ENCODE data around the gene TMEM30B.
A peak's percentile ranks its signal among the peaks of the same experiment; 100 is the strongest.
"Not testable (repeated sequence)": the region's sequence is repeated elsewhere in the genome, so short reads cannot be mapped to it uniquely, and the experiment has no call there.

Gene TMEM30B

DNA sequence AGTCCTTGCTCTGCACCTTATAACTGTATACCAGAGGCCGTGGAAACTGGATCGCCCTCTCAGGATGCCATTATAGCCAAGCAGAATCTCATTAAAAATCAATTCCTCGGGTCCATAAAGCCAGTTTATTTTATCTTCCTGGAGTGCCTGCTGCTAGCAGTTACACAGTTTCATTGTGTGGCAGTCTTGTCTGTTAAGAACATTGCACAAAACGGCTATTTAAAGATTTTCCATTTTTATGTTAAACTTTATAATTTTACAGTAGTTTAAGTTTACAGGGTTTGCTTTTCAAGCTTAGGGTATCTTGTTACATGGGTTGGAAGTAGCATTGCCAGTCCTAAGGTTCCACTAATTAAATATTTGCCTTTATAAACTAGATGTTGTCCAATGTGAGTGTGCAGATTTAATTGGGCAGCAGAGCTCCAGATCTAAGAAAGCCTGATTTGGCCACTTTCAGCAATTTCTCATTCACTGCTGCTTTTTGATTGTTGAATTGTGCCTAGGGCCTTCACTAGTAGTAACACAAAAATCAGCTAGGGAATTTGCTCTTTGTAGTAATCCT, 17.0 kb downstream of the TMEM30B start:
- DNase-seq, result no peak

DNA sequence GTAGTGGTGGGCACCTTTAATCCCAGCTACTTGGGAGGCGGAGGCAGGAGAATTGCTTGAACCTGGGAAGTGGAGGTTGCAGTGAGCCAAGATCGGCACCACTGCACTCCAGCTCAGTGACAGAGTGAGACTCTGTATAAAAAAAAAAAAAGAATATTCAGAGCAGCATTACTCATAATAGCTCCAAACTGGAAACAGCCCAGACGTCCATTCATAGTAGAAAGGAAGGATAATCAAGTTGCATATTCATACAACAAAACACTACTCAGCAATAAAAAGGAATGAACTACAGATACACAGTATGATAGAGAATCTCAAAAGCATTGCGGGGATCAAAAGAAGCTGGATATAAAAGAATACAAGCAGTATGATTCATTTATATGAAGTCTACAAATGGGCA, 19.1 kb downstream of the TMEM30B start:
- DNase-seq, result no peak

DNA sequence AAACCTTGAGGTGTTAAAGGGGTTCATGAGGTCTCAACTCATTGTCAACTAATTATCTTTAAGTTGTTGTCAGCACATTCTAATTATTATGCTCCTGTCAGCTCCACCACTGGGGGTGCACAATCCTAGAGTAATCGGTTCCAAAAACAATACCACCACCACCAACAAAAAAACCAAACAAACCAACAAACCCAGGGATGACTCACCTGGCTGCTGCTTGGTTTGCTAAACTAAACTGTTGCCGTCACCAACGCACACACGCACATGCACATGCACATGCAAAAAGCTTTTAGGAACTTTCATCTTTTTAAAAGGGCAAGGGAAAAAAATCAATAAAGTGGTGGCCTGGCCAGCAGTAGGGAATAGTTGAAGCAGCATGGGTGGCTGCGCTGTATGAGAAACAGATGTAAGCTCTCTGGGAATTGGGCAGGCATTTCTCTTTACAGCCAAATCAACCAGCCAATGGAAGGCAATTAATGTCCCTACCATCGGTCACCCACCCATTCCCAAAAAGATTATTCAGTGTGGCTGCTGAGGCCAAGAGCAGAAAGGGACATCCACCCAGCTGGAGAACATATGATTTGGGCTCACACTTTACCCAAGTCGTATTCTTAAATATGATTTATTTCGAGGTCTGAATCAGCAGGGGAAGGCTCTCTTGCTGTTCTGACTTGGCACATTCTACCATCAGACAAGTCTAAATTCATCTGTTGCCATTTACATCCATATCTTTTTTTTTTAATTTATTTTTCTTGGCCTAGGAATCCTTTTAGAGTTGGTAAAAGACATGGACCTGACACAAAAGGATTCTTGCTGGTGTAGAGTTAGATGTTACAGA, 20.0 kb downstream of the TMEM30B start:
- peak; percentile 42 for DNase-seq

DNA sequence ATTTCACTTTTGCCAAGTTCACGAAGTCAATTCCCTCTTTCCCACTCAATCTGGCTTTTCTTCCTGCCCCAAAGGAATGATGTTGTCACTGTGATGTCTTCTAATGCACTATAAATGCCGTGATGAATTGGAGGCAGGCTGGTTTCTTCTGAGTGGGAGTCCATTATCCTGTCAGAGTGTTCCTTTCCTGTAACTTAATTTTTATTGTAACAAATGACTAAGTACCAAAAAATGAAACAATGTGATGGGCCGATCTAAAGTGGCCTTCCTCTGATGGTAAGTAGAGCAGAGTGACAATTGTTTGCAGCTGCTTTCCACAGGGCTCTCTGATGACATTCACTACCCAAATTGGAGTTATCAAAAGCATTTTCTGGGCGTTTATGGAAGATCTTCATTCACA, 22.2 kb downstream of the TMEM30B start:
- no peak for DNase-seq

DNA sequence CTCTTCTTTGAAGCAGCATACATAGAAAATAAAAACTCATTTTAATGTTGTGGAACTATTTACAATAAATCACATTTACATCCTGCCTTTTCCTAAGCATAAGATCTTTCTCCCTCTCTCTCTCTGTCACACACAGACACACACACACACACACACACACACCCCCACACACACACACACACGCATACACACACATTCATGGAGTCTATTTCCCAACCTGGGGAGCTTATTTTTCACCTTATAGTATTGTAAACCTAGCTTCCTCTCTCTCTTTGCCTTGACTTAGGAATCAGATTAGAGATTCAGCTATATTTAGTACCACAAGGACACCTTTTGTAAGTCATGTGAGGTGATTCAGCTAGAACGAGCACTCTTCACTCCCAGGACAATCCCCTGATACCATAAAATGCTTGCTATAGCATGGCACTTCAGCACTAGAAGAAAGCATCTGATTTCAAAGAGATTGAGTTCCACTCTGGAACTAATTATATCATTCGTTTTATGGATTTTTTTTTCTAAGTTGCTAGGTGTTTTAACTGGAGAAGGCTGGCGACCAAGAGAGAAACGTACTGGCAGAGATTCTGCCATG, 23.6 kb downstream of the TMEM30B start:
- peak; percentile 19 for DNase-seq

DNA sequence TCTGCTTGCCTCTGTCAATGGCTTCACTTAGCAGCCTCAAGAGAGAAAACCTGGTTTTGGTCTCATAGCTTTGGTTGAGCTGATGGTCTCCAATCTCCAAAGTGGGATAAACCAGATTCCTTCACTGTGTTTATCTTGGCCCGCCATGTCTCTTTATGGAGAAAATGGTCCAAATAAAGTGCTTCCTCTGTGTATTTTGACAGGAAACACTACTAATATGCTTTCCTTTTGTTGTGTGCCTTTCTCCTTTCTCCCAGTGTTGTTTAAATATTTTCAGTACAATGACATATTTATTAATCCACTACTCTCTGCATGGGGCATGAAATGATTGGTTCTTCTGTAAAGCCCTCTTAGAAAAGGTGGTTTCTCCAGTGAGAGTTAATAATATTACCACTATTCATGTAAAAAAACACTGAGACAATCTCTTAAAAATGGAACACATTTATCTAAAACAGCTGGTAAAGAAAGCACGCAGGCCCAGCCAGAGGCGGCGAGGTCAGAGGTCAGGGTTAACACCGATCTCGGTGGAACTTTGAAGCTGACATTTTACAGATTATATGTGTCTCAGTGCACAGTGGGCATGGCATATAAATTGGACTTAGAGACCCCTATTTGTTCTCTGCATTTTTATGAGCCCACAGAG, 24.2 kb downstream of the TMEM30B start:
- DNase-seq, result no peak

DNA sequence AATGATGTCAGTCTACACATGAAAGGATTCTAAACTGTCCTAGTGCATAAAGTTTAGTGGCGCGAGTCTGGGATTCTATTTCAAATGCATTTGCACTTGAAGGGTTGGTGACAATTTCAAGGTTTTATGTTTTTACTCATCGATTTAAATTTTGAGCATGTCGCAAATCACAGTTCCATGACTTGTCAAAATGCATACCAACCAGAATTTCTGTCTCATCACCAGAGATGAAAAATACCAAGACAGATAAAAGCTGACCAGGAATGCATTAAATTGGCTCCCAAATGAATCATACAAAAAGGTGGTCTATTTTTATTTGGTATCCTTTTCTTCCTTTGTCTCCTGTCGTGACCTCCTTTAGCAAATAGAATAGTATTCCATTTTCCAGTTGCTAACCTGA, 25.2 kb downstream of the TMEM30B start:
- DNase-seq, result no peak

DNA sequence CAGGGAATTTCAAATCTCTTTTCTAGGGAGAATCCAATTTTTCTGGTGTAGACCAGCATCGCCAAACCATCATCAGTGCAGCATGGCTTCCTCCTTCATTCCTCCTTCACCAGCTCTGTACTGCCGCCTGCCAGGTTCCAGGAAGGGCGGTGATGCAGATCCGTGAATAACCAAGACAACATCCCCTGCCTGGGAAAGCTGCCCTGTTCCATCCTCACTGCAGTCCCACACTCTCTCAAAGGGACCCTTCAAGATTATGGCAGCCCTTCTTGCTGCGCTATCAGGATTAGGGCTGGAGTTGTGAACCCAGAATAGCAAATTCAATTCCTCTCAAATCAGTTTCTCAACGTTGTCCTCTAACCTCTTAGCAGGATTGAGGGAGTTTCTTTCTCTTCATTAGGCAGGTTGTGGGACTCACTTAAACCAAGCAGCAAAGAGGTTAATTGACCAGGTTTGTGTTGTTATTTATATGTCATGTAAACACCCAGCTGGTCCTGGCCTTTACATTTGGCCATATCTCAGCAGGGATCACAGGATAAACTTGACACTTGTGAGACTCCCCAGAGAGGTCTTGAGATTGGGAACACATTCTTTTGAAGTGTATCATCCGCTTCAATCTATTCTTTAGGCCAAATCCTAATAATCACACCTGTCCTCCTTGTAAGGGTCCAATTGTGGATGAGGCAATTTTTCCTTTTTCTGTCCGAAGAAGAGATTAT, 26.2 kb downstream of the TMEM30B start:
- no peak for DNase-seq

DNA sequence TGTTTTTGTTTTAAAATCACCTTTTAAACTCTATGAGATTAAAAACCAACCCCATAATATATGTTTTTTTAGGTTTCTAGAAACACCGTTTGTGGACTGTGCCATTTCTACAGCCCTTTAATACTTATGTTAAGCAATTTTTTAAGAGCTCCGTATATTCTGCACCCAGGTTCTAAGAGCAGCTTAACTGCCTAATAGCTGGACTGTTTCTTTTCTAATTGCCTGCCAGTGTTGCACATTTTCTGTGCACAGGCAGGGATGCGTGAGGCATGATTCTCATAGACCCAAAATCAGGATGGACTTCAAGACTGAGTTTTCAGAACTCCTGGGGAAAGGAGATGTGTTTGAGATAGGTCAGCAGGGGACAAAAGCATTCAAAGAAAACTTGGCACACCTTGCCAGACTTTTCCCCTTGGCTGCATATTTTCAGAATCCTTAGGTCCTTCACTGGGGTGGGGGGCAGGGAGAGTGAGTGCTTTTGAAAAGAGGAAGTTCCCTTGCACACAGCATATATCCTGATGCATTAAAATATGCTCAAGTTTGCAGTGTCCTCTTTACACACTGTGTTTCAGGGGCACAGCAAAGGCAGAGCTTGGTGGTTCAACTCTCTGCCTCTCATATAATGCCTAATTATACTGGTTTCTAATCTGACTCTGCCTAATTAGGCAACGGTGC, 27.9 kb downstream of the TMEM30B start:
- DNase-seq, result no peak

DNA sequence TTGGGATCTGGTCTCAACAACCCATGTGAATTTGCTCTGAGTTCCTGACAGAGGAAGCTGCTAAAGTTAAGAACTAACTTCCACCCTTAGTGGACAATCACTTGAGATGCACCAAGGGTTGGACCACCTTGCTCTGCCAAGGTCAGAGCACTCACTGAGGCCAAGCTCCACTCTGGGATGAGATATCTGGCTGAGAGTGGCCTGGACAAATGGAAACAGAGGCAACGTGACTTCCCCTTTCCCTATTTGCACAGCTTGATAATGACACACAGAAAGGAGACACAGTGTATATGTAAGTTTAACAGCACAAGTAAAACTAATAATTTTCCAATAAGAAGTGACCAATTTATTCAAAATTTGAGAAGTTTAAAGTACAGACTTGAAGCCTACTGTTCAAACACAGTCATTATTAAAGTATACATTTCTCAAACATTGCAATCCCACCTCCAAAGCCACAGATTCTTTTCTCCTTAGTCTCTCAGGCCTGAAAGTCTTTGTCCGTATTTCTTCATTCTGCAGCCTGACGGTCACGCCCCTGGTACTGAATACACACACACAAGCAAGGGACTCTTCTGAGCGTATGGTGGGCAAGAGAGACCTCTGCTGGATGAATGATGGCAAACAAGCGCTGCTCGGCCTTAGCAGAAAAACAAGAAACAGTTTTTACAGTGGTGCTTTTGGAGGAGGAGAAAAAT, 28.6 kb downstream of the TMEM30B start:
- peak; percentile 86 for DNase-seq

DNA sequence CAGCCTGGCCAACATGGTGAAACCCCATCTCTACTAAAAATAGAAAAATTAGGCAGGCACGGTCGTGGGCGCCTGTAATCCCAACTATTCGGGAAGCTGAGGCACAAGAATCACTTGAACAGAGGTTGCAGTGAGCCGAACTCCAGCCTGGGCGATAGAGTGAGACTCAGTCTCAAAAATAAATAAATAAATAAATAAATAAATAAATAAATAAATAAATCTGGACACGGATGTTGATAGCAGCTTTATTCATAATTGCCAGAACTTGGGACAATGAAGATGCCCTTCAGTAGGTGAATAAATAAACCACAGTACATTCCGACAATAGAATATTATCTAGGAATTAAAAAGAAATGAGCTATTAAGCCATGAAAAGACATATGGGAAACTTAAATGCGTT, 31.1 kb downstream of the TMEM30B start:
- DNase-seq, result no peak

DNA sequence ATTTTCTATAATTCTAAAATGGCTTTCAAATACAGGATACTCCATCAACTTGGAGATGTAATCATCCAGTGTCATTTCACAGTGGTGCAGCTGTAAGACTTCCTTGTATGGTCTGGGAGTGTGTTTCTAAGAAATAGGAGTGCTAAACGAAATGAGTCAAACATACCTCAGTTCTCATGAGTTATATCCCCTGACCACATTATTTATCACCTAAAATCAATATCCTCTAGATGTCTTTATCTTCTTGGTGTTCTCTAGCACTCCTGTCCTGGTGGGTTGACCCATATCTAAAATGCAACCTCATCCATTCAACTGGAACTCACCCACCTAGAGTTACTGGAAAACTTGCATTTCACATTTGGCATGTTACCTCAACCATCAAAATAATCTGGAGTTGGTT, 33.2 kb downstream of the TMEM30B start:
- DNase-seq, result no peak

DNA sequence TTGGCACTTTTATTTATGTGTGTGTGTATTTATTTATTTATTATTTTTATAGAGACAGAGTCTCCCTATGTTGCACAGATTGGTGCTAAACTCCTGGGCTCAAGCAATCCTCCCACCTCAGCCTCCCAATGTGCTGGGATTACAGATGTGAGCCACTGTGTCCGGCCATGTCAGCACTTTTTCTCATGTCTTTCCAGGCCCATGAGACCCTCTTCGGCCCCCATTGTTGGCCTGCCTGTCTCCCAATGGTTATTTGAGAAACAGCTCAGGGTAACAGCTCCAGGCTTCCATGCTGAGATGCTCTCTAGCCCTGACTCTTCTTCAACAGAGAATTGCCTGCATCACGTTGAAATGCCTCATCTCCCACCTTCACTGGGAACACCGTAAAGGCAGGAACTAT, 34.4 kb downstream of the TMEM30B start:
- DNase-seq, result no peak

DNA sequence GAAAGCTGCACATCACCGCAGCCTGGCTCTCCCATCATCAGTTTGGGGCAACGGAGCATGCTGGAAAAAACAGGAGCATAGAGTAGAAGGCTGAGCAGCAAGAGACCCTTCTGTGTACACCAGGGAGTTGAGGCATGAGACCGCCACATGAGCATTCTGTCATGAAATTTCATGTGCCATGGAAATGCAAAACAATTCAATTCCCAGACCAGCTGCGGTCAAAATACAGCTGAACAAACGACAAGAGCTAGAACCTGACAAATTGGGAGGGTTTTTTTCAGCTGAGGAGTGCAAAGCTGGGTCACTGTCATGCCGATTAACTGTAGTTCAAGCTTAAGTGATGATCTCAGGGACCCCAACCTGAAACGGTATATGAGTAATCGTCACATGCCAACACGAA, 37.1 kb downstream of the TMEM30B start:
- DNase-seq, result no peak

DNA sequence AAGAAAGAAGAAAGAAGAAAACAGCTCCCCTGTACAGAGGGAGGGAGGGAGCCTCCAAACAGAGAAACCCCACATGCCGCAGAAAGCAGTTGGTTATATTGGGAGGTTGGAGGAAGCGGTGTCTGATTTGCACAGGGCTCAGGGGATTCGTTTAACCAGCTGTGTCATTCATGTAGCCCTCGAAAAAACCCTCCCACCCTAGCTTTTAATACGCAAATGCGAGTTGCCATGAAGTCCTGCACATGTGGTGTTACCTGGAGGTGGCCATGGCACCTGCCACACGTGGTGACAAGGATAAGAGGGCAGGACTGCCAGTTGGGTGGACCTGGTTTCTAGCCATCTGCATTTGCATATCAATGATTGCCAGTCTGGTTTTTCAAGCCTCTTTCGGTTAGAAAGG, 40.9 kb downstream of the TMEM30B start:
- no peak for DNase-seq

DNA sequence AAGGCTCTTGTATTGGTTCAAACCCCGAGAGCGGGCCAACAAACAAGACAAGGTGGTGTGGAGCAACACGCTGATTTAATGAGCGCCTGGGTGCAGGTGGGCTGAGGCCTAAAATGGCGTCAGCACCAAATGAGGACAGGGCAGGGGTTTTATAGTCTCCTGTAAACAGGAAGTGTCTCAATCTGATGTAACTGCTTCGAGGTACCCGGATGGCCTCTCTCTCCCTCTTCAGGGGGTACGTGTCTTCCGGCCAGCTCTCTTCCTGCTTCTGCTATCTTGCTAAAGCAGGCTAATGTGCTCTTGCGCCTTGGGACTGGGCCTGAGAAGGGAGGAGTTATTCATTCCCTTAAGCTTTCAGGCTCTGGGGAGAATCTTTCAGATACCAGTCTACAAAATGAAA, 41.9 kb downstream of the TMEM30B start:
- not testable (repeated sequence) for DNase-seq

DNA sequence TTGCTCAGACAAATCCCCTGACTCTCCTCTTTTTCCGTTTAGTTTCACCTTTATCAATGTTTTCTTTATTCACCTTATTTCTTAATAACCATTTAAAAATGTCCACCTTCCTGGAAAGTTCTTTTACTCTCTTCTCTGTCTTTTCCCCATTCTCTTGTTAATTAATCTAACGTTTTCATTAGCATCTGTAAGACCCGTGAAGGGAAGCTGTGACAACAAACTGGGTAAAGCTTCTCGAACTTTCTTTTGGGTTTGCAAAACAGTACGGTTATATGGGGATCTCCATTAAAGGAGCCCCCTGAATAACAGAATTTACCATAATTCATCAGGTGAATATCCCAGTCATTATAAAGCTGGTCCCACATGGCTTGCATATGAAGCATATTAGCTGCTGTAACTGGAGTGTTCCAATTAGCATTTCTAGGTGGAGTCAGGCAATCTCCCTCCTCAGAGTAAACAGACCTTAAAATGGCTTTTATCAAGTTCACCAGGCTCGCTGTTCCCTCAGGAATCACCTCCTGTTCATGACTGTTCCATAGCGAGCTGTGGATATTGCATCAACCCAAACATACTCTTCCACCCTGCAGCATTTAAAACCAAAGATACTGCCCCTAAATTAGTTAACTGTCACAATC, 42.4 kb downstream of the TMEM30B start:
- DNase-seq, result peak; percentile 14

DNA sequence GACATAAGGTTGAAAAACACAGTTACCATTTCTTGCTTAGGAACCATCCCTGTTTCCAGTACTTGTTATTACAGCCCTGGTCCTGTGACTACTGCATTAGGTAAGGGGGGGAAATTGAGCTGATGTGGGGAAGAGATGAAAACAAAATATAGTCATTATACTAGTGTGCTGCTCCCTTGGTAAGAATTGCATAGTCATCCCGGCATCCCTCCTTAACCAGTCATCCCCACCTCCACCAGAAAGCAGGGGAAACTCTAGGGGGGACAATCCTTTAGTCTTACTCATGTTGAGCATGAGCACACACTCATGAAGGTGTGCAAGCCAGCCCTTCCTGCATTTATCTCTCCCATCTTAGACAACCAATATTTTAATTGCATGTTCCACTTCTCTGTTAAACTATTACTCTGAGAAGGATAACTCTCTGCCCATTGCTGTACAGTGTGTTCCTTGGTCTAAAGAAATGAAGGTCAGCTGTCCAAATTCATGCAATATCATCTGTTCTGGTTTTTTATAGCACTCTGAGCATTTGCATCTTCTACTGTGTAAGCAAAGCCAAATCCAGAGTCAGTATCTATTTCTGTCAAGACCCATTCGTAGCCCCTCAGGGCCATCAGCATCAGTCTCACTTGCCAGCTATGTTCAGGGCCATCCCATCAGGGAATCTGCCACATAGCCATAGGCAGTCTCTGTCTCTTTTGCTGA, 46.8 kb downstream of the TMEM30B start:
- DNase-seq, result no peak

DNA sequence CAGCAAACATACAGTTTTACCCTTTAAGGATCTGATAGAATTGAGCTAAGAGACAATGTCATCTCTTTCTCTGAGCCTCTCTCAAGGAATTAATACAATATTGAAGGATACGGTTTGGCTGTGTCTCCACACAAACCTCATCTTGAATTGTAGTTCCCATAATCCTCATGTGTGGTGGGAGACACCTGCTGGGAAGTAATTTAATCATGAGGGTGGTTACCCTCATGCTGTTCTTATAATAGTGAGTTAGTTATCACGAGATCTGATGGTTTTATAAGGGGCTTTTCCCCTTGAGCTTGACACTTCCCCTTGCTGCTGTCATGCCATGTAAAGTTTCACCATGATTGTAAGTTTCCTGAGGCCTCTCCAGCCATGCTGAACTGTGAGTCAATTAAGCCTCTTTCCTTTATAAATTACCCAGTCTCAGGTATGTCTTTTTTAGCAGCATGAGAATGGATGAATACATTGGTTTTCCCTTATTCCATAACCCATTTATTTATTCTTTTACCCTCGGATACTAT, 47.6 kb downstream of the TMEM30B start:
- DNase-seq, result no peak

DNA sequence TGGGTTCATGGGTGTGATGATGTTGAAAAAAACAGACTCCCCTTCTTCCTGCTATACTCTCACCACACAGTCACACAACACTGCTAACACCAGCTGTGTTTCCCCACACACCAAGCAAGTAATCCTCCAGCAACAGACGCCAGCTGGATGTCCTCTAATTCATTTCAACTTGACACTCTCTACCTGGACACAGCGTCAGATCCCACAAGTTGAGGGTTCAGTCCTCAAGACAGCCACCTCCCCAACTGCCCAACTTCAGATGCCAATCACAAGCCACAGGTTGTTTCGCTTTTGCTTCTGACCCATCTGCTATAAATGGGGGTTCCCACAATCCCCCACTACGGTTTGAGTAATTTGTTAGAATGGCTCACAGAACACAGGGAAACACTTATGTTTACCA, 49.3 kb downstream of the TMEM30B start:
- DNase-seq, result no peak

DNA sequence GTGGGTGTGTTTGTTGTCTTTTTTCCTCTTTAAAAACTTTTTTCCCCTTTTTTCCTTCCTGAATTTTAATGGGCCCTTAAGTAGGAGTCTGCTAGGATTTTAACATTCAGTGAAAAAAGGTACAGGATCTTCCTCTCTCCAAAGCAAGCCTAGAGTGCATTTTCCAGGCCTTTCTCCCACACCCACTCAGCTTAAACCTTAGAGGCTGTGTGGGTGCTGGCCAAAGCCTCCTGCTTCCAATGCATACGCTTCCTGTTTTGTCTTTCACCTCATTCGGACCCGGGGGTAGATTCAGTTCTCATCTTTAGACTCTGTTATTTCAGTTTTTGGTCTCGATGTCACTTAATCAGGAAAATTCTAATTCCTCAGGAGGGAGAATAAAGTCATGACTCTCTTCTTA, 51.2 kb downstream of the TMEM30B start:
- DNase-seq, result no peak

Measured in DMS153 (cell line).